SK-N-SH treated with all-trans-retinoic acid at 6 μM for 48 hours (cell line): ENCODE measurements around the gene IL4I1.

Source experiments
- ATAC-seq: fragments of 200-7000 bp; cut with Tn5 transposase; 3 replicates; pipeline ENCODE4 v1.9.1; 2020; ENCODE audit warnings: mild to moderate bottlenecking, moderate library complexity
- ARNTL ChIP-seq: fragments of 450-650 bp; formaldehyde crosslinking; IDR thresholded peaks from 2 replicates; pipeline ENCODE4 v1.5.0; 2020; ENCODE audit warnings: low read depth, mild to moderate bottlenecking, moderate library complexity, borderline replicate concordance
- BACH2 ChIP-seq: fragments of 250-450 bp; sonication (Bioruptor Pico); IDR thresholded peaks from 2 replicates; pipeline ENCODE4 v1.9.0; 2021; ENCODE audit warnings: mild to moderate bottlenecking, borderline replicate concordance
- CREB5 ChIP-seq: fragments of 250-450 bp; sonication (Bioruptor Pico); IDR thresholded peaks from 2 replicates; pipeline ENCODE4 v1.5.1; 2020; ENCODE audit warnings: low read depth, mild to moderate bottlenecking, moderate library complexity
- CSDC2 ChIP-seq: fragments of 250-450 bp; sonication (Bioruptor Pico); IDR thresholded peaks from 2 replicates; pipeline ENCODE4 v1.5.0; 2020; ENCODE audit warnings: mild to moderate bottlenecking, moderate library complexity
- ESRRG ChIP-seq: fragments of 250-450 bp; sonication (Bioruptor Pico); IDR thresholded peaks from 2 replicates; pipeline ENCODE4 v1.6.1; 2021; ENCODE audit warnings: mild to moderate bottlenecking
- ISL1 ChIP-seq: fragments of 250-450 bp; sonication (Bioruptor Pico); IDR thresholded peaks from 2 replicates; pipeline ENCODE4 v2.1.2; 2022; ENCODE audit warnings: mild to moderate bottlenecking, moderate library complexity
- OSR1 ChIP-seq: fragments of 250-450 bp; sonication (Bioruptor Pico); IDR thresholded peaks from 2 replicates; pipeline ENCODE4 v1.8.0; 2022; ENCODE audit warnings: moderate library complexity, mild to moderate bottlenecking, inconsistent platforms
- PATZ1 ChIP-seq: fragments of 250-450 bp; sonication (Bioruptor Pico); IDR thresholded peaks from 2 replicates; pipeline ENCODE4 v1.8.0; 2020; ENCODE audit warnings: mild to moderate bottlenecking, moderate library complexity, borderline replicate concordance
- POU6F1 ChIP-seq: fragments of 250-450 bp; sonication (Bioruptor Pico); IDR thresholded peaks from 2 replicates; pipeline ENCODE4 v1.8.0; 2021; ENCODE audit warnings: low read depth, mild to moderate bottlenecking, moderate library complexity, borderline replicate concordance
- PPARA ChIP-seq: fragments of 250-450 bp; sonication (Bioruptor Pico); IDR thresholded peaks from 2 replicates; pipeline ENCODE4 v1.5.0; 2020; ENCODE audit warnings: mild to moderate bottlenecking, borderline replicate concordance
- RARB ChIP-seq: fragments of 250-450 bp; sonication (Bioruptor Pico); IDR thresholded peaks from 2 replicates; pipeline ENCODE4 v1.8.0; 2021; ENCODE audit warnings: mild to moderate bottlenecking, moderate library complexity
- SNAI2 ChIP-seq: fragments of 250-450 bp; sonication (Bioruptor Pico); IDR thresholded peaks from 2 replicates; pipeline ENCODE4 v1.5.0; 2020; ENCODE audit warnings: mild to moderate bottlenecking, moderate library complexity
- TCF4 ChIP-seq: fragments of 250-450 bp; sonication (Bioruptor Pico); IDR thresholded peaks from 2 replicates; pipeline ENCODE4 v1.8.0; 2021; ENCODE audit warnings: mild to moderate bottlenecking, moderate library complexity, borderline replicate concordance
- TOX ChIP-seq: fragments of 250-450 bp; sonication (Bioruptor Pico); IDR thresholded peaks from 2 replicates; pipeline ENCODE4 v1.8.0; 2021; ENCODE audit warnings: mild to moderate bottlenecking, moderate library complexity, borderline replicate concordance
- TSHZ2 ChIP-seq: fragments of 250-450 bp; sonication (Bioruptor Pico); IDR thresholded peaks from 2 replicates; pipeline ENCODE4 v1.5.0; 2020; ENCODE audit warnings: mild to moderate bottlenecking, moderate library complexity
- ZC3H10 ChIP-seq: fragments of 250-450 bp; sonication (Bioruptor Pico); IDR thresholded peaks from 2 replicates; pipeline ENCODE4 v1.5.1; 2021; ENCODE audit warnings: mild to moderate bottlenecking, moderate library complexity
- ZFP3 ChIP-seq: fragments of 250-450 bp; sonication (Bioruptor Pico); IDR thresholded peaks from 2 replicates; pipeline ENCODE4 v1.5.0; 2020; ENCODE audit warnings: mild to moderate bottlenecking, moderate library complexity
- ZFP30 ChIP-seq: fragments of 450-650 bp; formaldehyde crosslinking; IDR thresholded peaks from 2 replicates; pipeline ENCODE4 v1.5.0; 2022; ENCODE audit warnings: mild to moderate bottlenecking, moderate library complexity
- ZNF565 ChIP-seq: fragments of 450-650 bp; formaldehyde crosslinking; conservative IDR thresholded peaks from 2 replicates; pipeline ENCODE4 v1.5.0; 2020; ENCODE audit warnings: low read depth, mild to moderate bottlenecking, moderate library complexity
- ZNF70 ChIP-seq: fragments of 450-650 bp; formaldehyde crosslinking; IDR thresholded peaks from 2 replicates; pipeline ENCODE4 v1.5.0; 2020; ENCODE audit warnings: mild to moderate bottlenecking, moderate library complexity
- ZNF8 ChIP-seq: fragments of 450-650 bp; formaldehyde crosslinking; IDR thresholded peaks from 2 replicates; pipeline ENCODE4 v1.5.0; 2020; ENCODE audit warnings: mild to moderate bottlenecking, moderate library complexity

Gene IL4I1

GRCh38 chr19:49908480-49909420 is 12.1 kb upstream of the IL4I1 start:
- no peak for ATAC-seq
- TF ChIP-seq TSHZ2 (no peak), CSDC2 (no peak), ZFP3 (CRISPR knock-in tag) (no peak), PATZ1 (CRISPR knock-in tag) (no peak), ZFP30 (CRISPR knock-in tag) (no peak), ZNF8 (CRISPR knock-in tag) (no peak), TOX (CRISPR knock-in tag) (no peak), ZNF565 (CRISPR knock-in tag) (no peak), ARNTL (CRISPR knock-in tag) (no peak)
- TF ChIP-seq, all 23 proteins: peak for 0

GRCh38 chr19:49907745-49908446 is 11.2 kb upstream of the IL4I1 start:
- ATAC-seq, result no peak
- TF ChIP-seq PPARA (CRISPR knock-in tag), result no peak
- TF ChIP-seq TSHZ2, result no peak
- TF ChIP-seq POU6F1 (CRISPR knock-in tag), result no peak
- TF ChIP-seq ZNF8 (CRISPR knock-in tag), result no peak
- TF ChIP-seq OSR1, result no peak
- TF ChIP-seq RARB (CRISPR knock-in tag), result no peak
- TF ChIP-seq SNAI2 (CRISPR knock-in tag), result no peak
- TF ChIP-seq ZFP30 (CRISPR knock-in tag), result no peak
- no peak for TF ChIP-seq ZNF565 (CRISPR knock-in tag)
- TF ChIP-seq BACH2 (CRISPR knock-in tag), result no peak
- TF ChIP-seq ZFP3 (CRISPR knock-in tag), result no peak
- TF ChIP-seq ISL1 (CRISPR knock-in tag), result no peak
- TF ChIP-seq CSDC2, result no peak
- no peak for TF ChIP-seq TCF4 (CRISPR knock-in tag)

GRCh38 chr19:49906879-49907564 is 10.3 kb upstream of the IL4I1 start:
- no peak for ATAC-seq
- TF ChIP-seq ESRRG (CRISPR knock-in tag) (no peak), CREB5 (CRISPR knock-in tag) (no peak), PPARA (CRISPR knock-in tag) (no peak), ZNF565 (CRISPR knock-in tag) (no peak), RARB (CRISPR knock-in tag) (no peak), BACH2 (CRISPR knock-in tag) (no peak), ZNF8 (CRISPR knock-in tag) (no peak), ZNF70 (CRISPR knock-in tag) (no peak), CSDC2 (no peak), ZFP3 (CRISPR knock-in tag) (no peak), ZC3H10 (no peak), ISL1 (CRISPR knock-in tag) (no peak)
